Renal cortical epithelial cell (primary cell): ENCODE measurements around the gene CGB2. TPM values are rescaled to one million over a fixed set of nuclear protein-coding genes. Genes with fewer than 3 reads are reported as not detected.
"Not testable (repeated sequence)": the region's sequence is repeated elsewhere in the genome, so short reads cannot be mapped to it uniquely, and the experiment has no call there.

Source experiments
- DNase-seq: peaks from one replicate; pipeline ENCODE4 v3.0.0-alpha.2; 2011; ENCODE audit warnings: low read depth
- total RNA-seq: library from RNA; depleted of rRNA; stranded (reverse); fragments of >200 nt; gene quantifications from 2 replicates; pipeline ENCODE4 v1.2.3, GENCODE V29; 2014

Gene CGB2
- total RNA-seq, 1 donor from 2014 or later: not detected

- DNase-seq: no peak
These were observed 21.2 kb upstream of the CGB2 start for GRCh38 chr19:49010453-49010852.

- DNase-seq: no peak
These were observed 20.5 kb upstream of the CGB2 start for GRCh38 chr19:49011194-49011593.

GRCh38 chr19:49014123-49014869 is 17.4 kb upstream of the CGB2 start:
- no peak for DNase-seq

GRCh38 chr19:49014870-49015255 is 16.8 kb upstream of the CGB2 start:
- no peak for DNase-seq

- DNase-seq: no peak
These were observed 15.4 kb upstream of the CGB2 start for GRCh38 chr19:49016067-49016839.

- DNase-seq: no peak
These were observed 14.5 kb upstream of the CGB2 start, which contains the start of gene LHB for GRCh38 chr19:49017041-49017665. Gene LHB (minus strand): TSS chr19:49017091. CDS start chr19:49017081, 10 bp downstream.

GRCh38 chr19:49017666-49018351 is 13.9 kb upstream of the CGB2 start:
- DNase-seq: no peak

GRCh38 chr19:49018388-49019241 is 13.1 kb upstream of the CGB2 start:
- DNase-seq: not testable (repeated sequence)

- no peak for DNase-seq
These were observed 12.3 kb upstream of the CGB2 start for GRCh38 chr19:49019242-49019932.

- no peak for DNase-seq
These were observed 11.3 kb upstream of the CGB2 start for GRCh38 chr19:49020342-49020741.

GRCh38 chr19:49020931-49021895 is 10.5 kb upstream of the CGB2 start:
- peak; percentile 43 for DNase-seq

GRCh38 chr19:49022116-49022515 is 9.6 kb upstream of the CGB2 start:
- DNase-seq: no peak

GRCh38 chr19:49024233-49024632 is 7.5 kb upstream of the CGB2 start, which contains the start of gene CGB3:
Gene CGB3 (minus strand): TSS chr19:49024333. CDS start chr19:49023971, 362 bp downstream.
- DNase-seq: not testable (repeated sequence)

GRCh38 chr19:49025088-49025487 is 6.6 kb upstream of the CGB2 start:
- DNase-seq: not testable (repeated sequence)

GRCh38 chr19:49025599-49025998 is 6.1 kb upstream of the CGB2 start:
- not testable (repeated sequence) for DNase-seq

- DNase-seq: not testable (repeated sequence)
These were observed 3.0 kb upstream of the CGB2 start for GRCh38 chr19:49028686-49029085.

GRCh38 chr19:49029749-49030148 is 1.9 kb upstream of the CGB2 start:
- not testable (repeated sequence) for DNase-seq

- DNase-seq: not testable (repeated sequence)
These were observed 1.4 kb upstream of the CGB2 start for GRCh38 chr19:49030323-49030722.

GRCh38 chr19:49036815-49037214 is 5.1 kb downstream of the CGB2 start, which contains the start of gene CGB1:
Gene CGB1 (minus strand): TSS chr19:49036895. CDS start chr19:49036711, 184 bp downstream.
- DNase-seq: not testable (repeated sequence)
